ENCODE measurements around the gene HSPA2. TPM values are rescaled to one million over a fixed set of nuclear protein-coding genes. Genes with fewer than 3 reads are reported as not detected.

HSPA2 gene
- total RNA-seq, 2 donors from 2014 or later: 4.0 to 19.7 TPM

GRCh38 chr14:64584190-64584589 lies 43.6 kb downstream of the HSPA2 start:
- Histone ChIP-seq H3K4me1 (peaks cover 8% of the 10 kb centered on the region), H3K36me3 (replicated peaks in 1 of 2; ENCODE audit: insufficient read depth in 1 of 2, low read depth in 2 of 2) (no peaks in the 10 kb centered on the region), H3K9me3 (no peaks in the 10 kb centered on the region), H3K4me3 (no peak overlapping the region), H3K27me3 (no peaks in the 10 kb centered on the region), H3K27ac (no peak overlapping the region)
- no peak for DNase-seq
- no peak for ATAC-seq
- TF ChIP-seq CTCF (IDR thresholded peaks at IDR 0.05) (no peak), POLR2A (IDR thresholded peaks at IDR 0.05) (no peak)
- intact Hi-C loops (cut with DNase I): no loop called here
- WGBS, 2 donors: 95 to 100% methylated on average over 1 of the region's 1 CpG

- Histone ChIP-seq H3K36me3 (replicated peaks in 1 of 2; ENCODE audit: insufficient read depth in 1 of 2, low read depth in 2 of 2) (no peaks in the 10 kb centered on the region), H3K27ac (no peak overlapping the region), H3K4me1 (no peaks in the 10 kb centered on the region), H3K4me3 (no peak overlapping the region), H3K27me3 (no peaks in the 10 kb centered on the region), H3K9me3 (no peaks in the 10 kb centered on the region)
- intact Hi-C loops (cut with DNase I): no loop called here
- ATAC-seq (no peak), DNase-seq (no peak)
- TF ChIP-seq CTCF (IDR thresholded peaks at IDR 0.05): no peak
- TF ChIP-seq POLR2A (IDR thresholded peaks at IDR 0.05): no peak
- WGBS, 2 donors: 92 to 95% methylated on average over 3 of the region's 3 CpGs
Observed at GRCh38 chr14:64591809-64592208, 51.3 kb downstream of the HSPA2 start.

Small RNAs within 50 kb of the gene (small RNA-seq; reads per million reads assigned to genes)
- gene AL049869.4: not detected

Other genes with a start within 250 kb of the HSPA2 start
- not detected for gene ESR2, start 246.4 kb upstream of the HSPA2 start, total RNA-seq
- 10 to 100 TPM; 20.2 to 29.3 TPM for gene MTHFD1, start 152.4 kb upstream of the HSPA2 start, total RNA-seq
- under 1 TPM in 1 of 2 donors, not detected in 1; under 0.01 TPM for gene AKAP5, start 75.2 kb upstream of the HSPA2 start, total RNA-seq
- 10 to 100 TPM in 1 of 2 donors, 1 to 10 TPM in 1; 7.9 to 10.6 TPM for gene ZBTB25, start 36.9 kb upstream of the HSPA2 start, total RNA-seq
- gene ZBTB1, start 36.0 kb upstream of the HSPA2 start, total RNA-seq: 10 to 100 TPM; 28.5 to 43.8 TPM
- gene PPP1R36, start 9.2 kb downstream of the HSPA2 start, total RNA-seq: 1 to 10 TPM; 4.4 to 5.6 TPM
- 10 to 100 TPM; 34.5 to 40.2 TPM for gene PLEKHG3, start 163.7 kb downstream of the HSPA2 start, total RNA-seq